Mammary epithelial cell (primary cell): ENCODE results near the gene WWP2.

Experiments
- CTCF ChIP-seq, 2 donors: IDR thresholded peaks in 1 of 2; conservative IDR thresholded peaks in 1 of 2; 2 replicates each; pipeline ENCODE4 v1.5.1; 2011 to 2012; ENCODE audit warnings: inconsistent platforms in 2 of 2, low read length in 2 of 2, mild to moderate bottlenecking in 2 of 2, control low read depth in 1 of 2, low read depth in 1 of 2; ENCODE audit not compliant: insufficient read depth in 1 of 2; ENCODE audit errors: extremely low read depth in 1 of 2
- EZH2 ChIP-seq: IDR thresholded peaks from 2 replicates; pipeline ENCODE4 v1.6.1; 2012; ENCODE audit warnings: low read length, inconsistent platforms, borderline replicate concordance

- TF ChIP-seq CTCF (conservative IDR thresholded peaks at IDR 0.05 in 1 of 2, IDR thresholded peaks at IDR 0.05 in 1 of 2; ENCODE audit: extremely low read depth in 1 of 2, insufficient read depth in 1 of 2, low read depth in 1 of 2, low read length in 2 of 2) (no peak), EZH2 (no peak)
These were observed 37.1 kb upstream of the WWP2 start for GRCh38 chr16:69724981-69725479.
